Uterus (tissue), 2 donors: ENCODE results near the gene TRIO.

Experiments used
- CTCF ChIP-seq, 4 experiments: fragments of 200-600 bp in 2 of 4; fragments of 450-650 bp in 2 of 4; sonication (generic) in 2 of 4; IDR thresholded peaks; one replicate each; pipeline ENCODE4 v1.5.1; 2016 to 2019; ENCODE audit warnings: antibody characterized with exemption in 4 of 4, mild to moderate bottlenecking in 2 of 4, moderate library complexity in 1 of 4
- POLR2A ChIP-seq, 2 donors: fragments of 450-650 bp; IDR thresholded peaks; one replicate each; pipeline ENCODE4 v1.6.1; 2016; ENCODE audit warnings: antibody characterized with exemption in 2 of 2, mild to moderate bottlenecking in 1 of 2, moderate library complexity in 1 of 2

- TF ChIP-seq POLR2A (IDR thresholded peaks at IDR 0.05) (no peak), CTCF (IDR thresholded peaks at IDR 0.05) (no peak)
Observed at GRCh38 chr5:14185326-14186058, 42.4 kb downstream of the TRIO start.
